GM21737 (cell line): Measurements from ENCODE around the gene SEZ6L.

Source experiments
- ATAC-seq: cut with Tn5 transposase; IDR thresholded peaks from one replicate; pipeline ENCODE4 v1.9.1; 2021; ENCODE audit warnings: mild to moderate bottlenecking, moderate library complexity; ENCODE audit not compliant: unreplicated experiment

Gene SEZ6L

GRCh38 chr22:26327306-26327705, 158.0 kb downstream of the SEZ6L start:
- ATAC-seq, result no peak

- no peak for ATAC-seq
These were observed 159.0 kb downstream of the SEZ6L start for GRCh38 chr22:26328221-26328620.

- no peak for ATAC-seq
These were observed 161.8 kb downstream of the SEZ6L start for GRCh38 chr22:26330971-26331625.

- ATAC-seq, result no peak
These were observed 164.0 kb downstream of the SEZ6L start for GRCh38 chr22:26333088-26333800.

- no peak for ATAC-seq
These were observed 165.0 kb downstream of the SEZ6L start for GRCh38 chr22:26334232-26334631.

GRCh38 chr22:26336773-26337172, 167.5 kb downstream of the SEZ6L start:
- ATAC-seq, result no peak

- no peak for ATAC-seq
These were observed 170.5 kb downstream of the SEZ6L start for GRCh38 chr22:26339755-26340154.

- ATAC-seq, result no peak
These were observed 173.6 kb downstream of the SEZ6L start for GRCh38 chr22:26342745-26343410.

- no peak for ATAC-seq
These were observed 176.2 kb downstream of the SEZ6L start for GRCh38 chr22:26345496-26345895.

- ATAC-seq, result no peak
These were observed 179.7 kb downstream of the SEZ6L start for GRCh38 chr22:26348810-26349526.

GRCh38 chr22:26354707-26355106, 185.4 kb downstream of the SEZ6L start:
- ATAC-seq, result no peak

GRCh38 chr22:26357281-26357680, 188.0 kb downstream of the SEZ6L start:
- no peak for ATAC-seq

GRCh38 chr22:26357813-26358212, 188.6 kb downstream of the SEZ6L start:
- ATAC-seq, result no peak

GRCh38 chr22:26359156-26359555, 189.9 kb downstream of the SEZ6L start:
- ATAC-seq, result no peak

GRCh38 chr22:26360169-26360885, 191.1 kb downstream of the SEZ6L start:
- ATAC-seq, result no peak

GRCh38 chr22:26362471-26362870, 193.2 kb downstream of the SEZ6L start:
- no peak for ATAC-seq

- ATAC-seq, result no peak
These were observed 195.1 kb downstream of the SEZ6L start for GRCh38 chr22:26364066-26365015.

GRCh38 chr22:26367402-26368245, 198.4 kb downstream of the SEZ6L start:
- no peak for ATAC-seq

- ATAC-seq, result no peak
These were observed 203.6 kb downstream of the SEZ6L start for GRCh38 chr22:26372890-26373289.
